ENCODE data around the gene VILL. TPM values are rescaled to one million over a fixed set of nuclear protein-coding genes. Genes with fewer than 3 reads are reported as not detected.

The VILL gene
- total RNA-seq, 2 experiments from 2014 or later: 13.2 to 23.5 TPM

GRCh38 chr3:38018296-38019266 is 28.0 kb downstream of the VILL start:
- BruUV-seq (replicated peaks): no TSS peak
- intact Hi-C loops (cut with micrococcal nuclease; ENCODE audit: unreplicated experiment): no loop called here
- H3K27ac ChIP-seq (ENCODE audit: low read depth, low read length, poor library complexity, severe bottlenecking): no peak overlapping the region
- H3K4me1 ChIP-seq (ENCODE audit: insufficient read depth, low read length, poor library complexity, severe bottlenecking): peaks cover 5% of the 10 kb centered on the region
- no peak overlapping the region for H3K4me2 ChIP-seq (ENCODE audit: low read length)
- H3K4me3 ChIP-seq (ENCODE audit: low read depth, low read length, poor library complexity, severe bottlenecking): no peak overlapping the region
- H3K9me3 ChIP-seq (ENCODE audit: low read length): no peaks in the 10 kb centered on the region
- H2AFZ ChIP-seq (ENCODE audit: low read length): no peak overlapping the region
- no peaks in the 10 kb centered on the region for H3K9me2 ChIP-seq (ENCODE audit: insufficient read depth, low read length)
- no peak for DNase-seq (ENCODE audit: low spot score)
- no peak for TF ChIP-seq CTCF (conservative IDR thresholded peaks at IDR 0.05; ENCODE audit: low read length)
- TF ChIP-seq EZH2phosphoT487 (IDR thresholded peaks at IDR 0.05; ENCODE audit: borderline replicate concordance, low read depth, low read length): no peak
- H3K36me3 ChIP-seq (ENCODE audit: insufficient read depth, low read length): no peaks in the 10 kb centered on the region
- POLR2A ChIA-PET: no interaction called here
- no peaks in the 10 kb centered on the region for H4K20me1 ChIP-seq (ENCODE audit: insufficient read depth, low read length)
- no peaks in the 10 kb centered on the region for H3K79me2 ChIP-seq (ENCODE audit: insufficient read depth, low read depth, low read length)
- CTCF ChIA-PET (ENCODE audit: unreplicated experiment): no interaction called here

GRCh38 chr3:38019658-38020341 is 29.2 kb downstream of the VILL start:
- Histone ChIP-seq H4K20me1 (ENCODE audit: insufficient read depth, low read length) (no peaks in the 10 kb centered on the region), H3K4me1 (ENCODE audit: insufficient read depth, low read length, poor library complexity, severe bottlenecking) (peaks cover 10% of the 10 kb centered on the region), H3K4me2 (ENCODE audit: low read length) (no peak overlapping the region), H3K36me3 (ENCODE audit: insufficient read depth, low read length) (no peaks in the 10 kb centered on the region), H3K79me2 (ENCODE audit: insufficient read depth, low read depth, low read length) (no peaks in the 10 kb centered on the region), H3K4me3 (ENCODE audit: low read depth, low read length, poor library complexity, severe bottlenecking) (no peak overlapping the region), H3K27ac (ENCODE audit: low read depth, low read length, poor library complexity, severe bottlenecking) (no peak overlapping the region), H2AFZ (ENCODE audit: low read length) (no peak overlapping the region), H3K9me3 (ENCODE audit: low read length) (no peaks in the 10 kb centered on the region), H3K9me2 (ENCODE audit: insufficient read depth, low read length) (no peaks in the 10 kb centered on the region)
- intact Hi-C loops (cut with micrococcal nuclease; ENCODE audit: unreplicated experiment): no loop called here
- ChIA-PET CTCF (ENCODE audit: unreplicated experiment) (no interaction called here), POLR2A (no interaction called here)
- no peak for DNase-seq (ENCODE audit: low spot score)
- no TSS peak for BruUV-seq (replicated peaks)
- no peak for TF ChIP-seq EZH2phosphoT487 (IDR thresholded peaks at IDR 0.05; ENCODE audit: borderline replicate concordance, low read depth, low read length)
- no peak for TF ChIP-seq CTCF (conservative IDR thresholded peaks at IDR 0.05; ENCODE audit: low read length)

DNA sequence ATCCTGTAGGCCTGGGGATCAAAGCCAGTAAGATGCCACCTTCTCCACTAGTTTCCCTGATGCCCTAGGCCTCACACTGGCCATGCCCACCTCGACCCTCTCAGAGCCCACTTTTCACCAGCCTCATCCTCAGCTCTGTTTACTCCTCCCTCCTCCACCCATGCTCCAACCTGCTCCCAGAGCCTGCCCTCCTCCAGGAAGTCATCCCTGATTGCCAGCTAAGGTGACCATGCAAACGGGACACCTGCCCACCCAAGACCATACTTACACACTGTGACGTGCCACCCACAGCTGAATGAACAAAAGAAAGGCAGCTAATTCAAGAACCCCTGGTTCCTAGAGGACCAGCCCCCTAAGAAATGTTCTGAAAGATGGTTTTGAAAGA is 29.7 kb downstream of the VILL start:
- intact Hi-C loops (cut with micrococcal nuclease; ENCODE audit: unreplicated experiment): no loop called here
- no peak for TF ChIP-seq EZH2phosphoT487 (IDR thresholded peaks at IDR 0.05; ENCODE audit: borderline replicate concordance, low read depth, low read length)
- TF ChIP-seq CTCF (conservative IDR thresholded peaks at IDR 0.05; ENCODE audit: low read length): no peak
- H3K27ac ChIP-seq (ENCODE audit: low read depth, low read length, poor library complexity, severe bottlenecking): no peak overlapping the region
- H2AFZ ChIP-seq (ENCODE audit: low read length): no peak overlapping the region
- H3K9me3 ChIP-seq (ENCODE audit: low read length): no peaks in the 10 kb centered on the region
- no peaks in the 10 kb centered on the region for H3K36me3 ChIP-seq (ENCODE audit: insufficient read depth, low read length)
- H3K9me2 ChIP-seq (ENCODE audit: insufficient read depth, low read length): no peaks in the 10 kb centered on the region
- ChIA-PET POLR2A (no interaction called here), CTCF (ENCODE audit: unreplicated experiment) (no interaction called here)
- no TSS peak for BruUV-seq (replicated peaks)
- H3K79me2 ChIP-seq (ENCODE audit: insufficient read depth, low read depth, low read length): no peaks in the 10 kb centered on the region
- H4K20me1 ChIP-seq (ENCODE audit: insufficient read depth, low read length): no peaks in the 10 kb centered on the region
- peaks cover 10% of the 10 kb centered on the region for H3K4me1 ChIP-seq (ENCODE audit: insufficient read depth, low read length, poor library complexity, severe bottlenecking)
- H3K4me3 ChIP-seq (ENCODE audit: low read depth, low read length, poor library complexity, severe bottlenecking): no peak overlapping the region
- H3K4me2 ChIP-seq (ENCODE audit: low read length): no peak overlapping the region
- no peak for DNase-seq (ENCODE audit: low spot score)

Measured in OCI-LY7 (cell line).